ENCODE measurements around the gene BARX1.

Gene BARX1

GRCh38 chr9:93969328-93969661 lies 14.1 kb upstream of the BARX1 start:
- Histone ChIP-seq H2AFZ (ENCODE audit: low read depth) (no peak overlapping the region), H3K27me3 (ENCODE audit: insufficient read depth, low read depth) (no peaks in the 10 kb centered on the region), H3K36me3 (ENCODE audit: insufficient read depth) (no peaks in the 10 kb centered on the region), H4K20me1 (ENCODE audit: insufficient read depth) (no peaks in the 10 kb centered on the region), H3K79me2 (ENCODE audit: insufficient read depth, low read depth) (no peaks in the 10 kb centered on the region), H3K27ac (no peak overlapping the region), H3K4me1 (ENCODE audit: low read depth, poor library complexity, severe bottlenecking) (no peaks in the 10 kb centered on the region), H3K4me2 (no peak overlapping the region), H3K9ac (no peak overlapping the region), H3K4me3 (IDR thresholded peaks at IDR 0.05; ENCODE audit: insufficient read depth, low read depth, low read length) (no peak overlapping the region)
- TF ChIP-seq CTCF (conservative IDR thresholded peaks at IDR 0.05; ENCODE audit: low read depth, low read length), result no peak

- H2AFZ ChIP-seq (ENCODE audit: low read depth), result no peak overlapping the region
Measured at GRCh38 chr9:93968451-93969327, 13.5 kb upstream of the BARX1 start.

DNA sequence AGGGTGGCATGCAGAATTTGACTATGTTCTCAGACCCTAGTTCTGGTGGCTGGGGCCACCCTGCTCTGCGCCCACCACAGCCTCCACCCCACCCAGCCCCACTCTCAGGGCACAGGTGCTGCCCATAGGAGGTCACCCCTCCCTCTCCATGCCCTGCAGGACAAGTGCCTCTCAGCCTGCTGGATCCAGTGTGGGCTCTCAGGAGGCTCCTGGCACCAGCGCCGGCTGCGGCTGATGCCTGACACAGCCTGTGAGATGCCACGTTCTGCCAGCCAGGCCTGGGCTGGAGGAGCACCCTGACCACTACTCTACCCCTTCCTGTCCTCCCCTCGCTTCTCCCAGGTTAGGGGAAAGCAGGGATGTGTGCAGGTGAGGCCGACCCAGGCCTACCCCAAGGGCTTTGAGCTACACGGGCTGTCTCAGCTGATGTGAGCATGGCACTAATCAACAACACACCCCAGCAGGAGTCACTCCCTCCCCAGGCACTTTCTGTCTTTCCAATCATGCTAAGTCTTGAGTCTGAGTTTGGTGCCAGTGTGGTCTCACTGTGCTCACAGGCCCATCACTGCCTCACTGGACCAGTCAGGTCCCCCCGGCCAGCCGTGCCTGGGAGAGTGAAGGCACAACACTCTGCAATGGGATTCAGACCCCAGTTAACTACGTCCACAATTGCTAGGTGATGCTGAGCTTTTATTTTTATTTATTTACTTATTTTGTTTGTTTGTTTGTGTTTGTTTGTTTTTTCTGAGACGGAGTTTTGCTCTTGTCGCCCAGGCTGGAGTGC lies 12.1 kb upstream of the BARX1 start:
- H2AFZ ChIP-seq (ENCODE audit: low read depth), result no peak overlapping the region
- no peak for TF ChIP-seq CTCF (conservative IDR thresholded peaks at IDR 0.05; ENCODE audit: low read depth, low read length)

More at GRCh38 chr9:93968451-93969327, 13.5 kb upstream of the BARX1 start:
- Histone ChIP-seq H3K79me2 (ENCODE audit: insufficient read depth, low read depth) (no peaks in the 10 kb centered on the region), H3K27me3 (ENCODE audit: insufficient read depth, low read depth) (no peaks in the 10 kb centered on the region), H3K4me3 (IDR thresholded peaks at IDR 0.05; ENCODE audit: insufficient read depth, low read depth, low read length) (no peak overlapping the region), H3K9ac (no peak overlapping the region), H3K36me3 (ENCODE audit: insufficient read depth) (no peaks in the 10 kb centered on the region), H3K4me2 (no peak overlapping the region), H3K27ac (no peak overlapping the region), H3K4me1 (ENCODE audit: low read depth, poor library complexity, severe bottlenecking) (no peaks in the 10 kb centered on the region), H4K20me1 (ENCODE audit: insufficient read depth) (no peaks in the 10 kb centered on the region)
- no peak for TF ChIP-seq CTCF (conservative IDR thresholded peaks at IDR 0.05; ENCODE audit: low read depth, low read length)

GRCh38 chr9:93965830-93966577 lies 10.8 kb upstream of the BARX1 start:
- Histone ChIP-seq H4K20me1 (ENCODE audit: insufficient read depth) (no peaks in the 10 kb centered on the region), H3K79me2 (ENCODE audit: insufficient read depth, low read depth) (no peaks in the 10 kb centered on the region), H3K36me3 (ENCODE audit: insufficient read depth) (no peaks in the 10 kb centered on the region), H3K4me2 (no peak overlapping the region), H2AFZ (ENCODE audit: low read depth) (no peak overlapping the region), H3K27ac (no peak overlapping the region), H3K9ac (no peak overlapping the region), H3K4me1 (ENCODE audit: low read depth, poor library complexity, severe bottlenecking) (no peaks in the 10 kb centered on the region), H3K4me3 (IDR thresholded peaks at IDR 0.05; ENCODE audit: insufficient read depth, low read depth, low read length) (no peak overlapping the region), H3K27me3 (ENCODE audit: insufficient read depth, low read depth) (no peaks in the 10 kb centered on the region)
- no peak for TF ChIP-seq CTCF (conservative IDR thresholded peaks at IDR 0.05; ENCODE audit: low read depth, low read length)

More for the DNA sequence above, 12.1 kb upstream of the BARX1 start:
- Histone ChIP-seq H3K4me3 (IDR thresholded peaks at IDR 0.05; ENCODE audit: insufficient read depth, low read depth, low read length) (no peak overlapping the region), H3K27me3 (ENCODE audit: insufficient read depth, low read depth) (no peaks in the 10 kb centered on the region), H3K27ac (no peak overlapping the region), H3K4me2 (no peak overlapping the region), H3K79me2 (ENCODE audit: insufficient read depth, low read depth) (no peaks in the 10 kb centered on the region), H4K20me1 (ENCODE audit: insufficient read depth) (no peaks in the 10 kb centered on the region), H3K4me1 (ENCODE audit: low read depth, poor library complexity, severe bottlenecking) (no peaks in the 10 kb centered on the region), H3K9ac (no peak overlapping the region), H3K36me3 (ENCODE audit: insufficient read depth) (no peaks in the 10 kb centered on the region)
